Measurements from ENCODE around the gene KIF3B. TPM values are rescaled to one million over a fixed set of nuclear protein-coding genes. Genes with fewer than 3 reads are reported as not detected.

KIF3B gene
- total RNA-seq, 4 donors from 2014 or later: 4.8 to 8.7 (median 6.4) TPM

DNA sequence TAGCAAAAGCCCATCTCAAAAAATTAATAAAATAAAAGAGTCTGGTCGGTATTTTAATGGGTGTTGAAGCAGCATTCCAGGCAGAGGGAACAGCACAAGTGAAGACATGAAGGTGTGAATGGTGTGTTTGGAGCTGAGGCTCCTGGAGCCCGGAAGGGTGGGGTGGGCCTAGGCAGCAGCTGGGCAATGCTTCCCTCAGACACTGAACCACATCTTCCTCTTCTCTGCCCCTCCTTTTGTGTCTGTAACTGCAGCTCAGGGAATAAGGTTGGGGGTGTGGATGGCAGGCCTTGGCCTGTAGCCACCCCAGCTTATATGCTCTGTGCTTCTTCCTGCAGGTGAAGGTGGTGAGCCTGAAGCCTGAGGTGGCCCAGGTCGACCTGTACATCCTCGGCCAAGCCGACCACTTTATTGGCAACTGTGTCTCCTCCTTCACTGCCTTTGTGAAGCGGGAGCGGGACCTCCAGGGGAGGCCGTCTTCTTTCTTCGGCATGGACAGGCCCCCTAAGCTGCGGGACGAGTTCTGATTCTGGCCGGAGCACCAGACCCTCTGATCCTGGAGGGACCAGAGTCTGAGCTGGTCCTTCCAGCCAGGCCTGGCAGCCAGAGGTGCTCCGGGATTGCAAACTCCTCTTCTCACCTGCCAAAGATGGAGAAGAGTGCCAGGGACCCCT, 43.2 kb upstream of the KIF3B start:
- no peak overlapping the region for H3K4me3 ChIP-seq
- no peak overlapping the region for H3K27ac ChIP-seq
- H3K9me3 ChIP-seq: no peaks in the 10 kb centered on the region
- no peak for TF ChIP-seq CTCF (IDR thresholded peaks at IDR 0.05 in 4 of 5, conservative IDR thresholded peaks at IDR 0.05 in 1 of 5)
- TF ChIP-seq POLR2A (IDR thresholded peaks at IDR 0.05): no peak
- no peaks in the 10 kb centered on the region for H3K4me1 ChIP-seq
- no peak for DNase-seq
- intact Hi-C loops (cut with DNase I; ENCODE audit: low total_unique reads): no loop called here
- ATAC-seq: no peak
- no peaks in the 10 kb centered on the region for H3K27me3 ChIP-seq
- peaks cover 0 to 65% of the 10 kb centered on the region in 2 donors for H3K36me3 ChIP-seq
- in situ Hi-C loops (cut with MboI; ENCODE audit: low sequenced_read_pairs in 4 of 4): no loop called here

DNA sequence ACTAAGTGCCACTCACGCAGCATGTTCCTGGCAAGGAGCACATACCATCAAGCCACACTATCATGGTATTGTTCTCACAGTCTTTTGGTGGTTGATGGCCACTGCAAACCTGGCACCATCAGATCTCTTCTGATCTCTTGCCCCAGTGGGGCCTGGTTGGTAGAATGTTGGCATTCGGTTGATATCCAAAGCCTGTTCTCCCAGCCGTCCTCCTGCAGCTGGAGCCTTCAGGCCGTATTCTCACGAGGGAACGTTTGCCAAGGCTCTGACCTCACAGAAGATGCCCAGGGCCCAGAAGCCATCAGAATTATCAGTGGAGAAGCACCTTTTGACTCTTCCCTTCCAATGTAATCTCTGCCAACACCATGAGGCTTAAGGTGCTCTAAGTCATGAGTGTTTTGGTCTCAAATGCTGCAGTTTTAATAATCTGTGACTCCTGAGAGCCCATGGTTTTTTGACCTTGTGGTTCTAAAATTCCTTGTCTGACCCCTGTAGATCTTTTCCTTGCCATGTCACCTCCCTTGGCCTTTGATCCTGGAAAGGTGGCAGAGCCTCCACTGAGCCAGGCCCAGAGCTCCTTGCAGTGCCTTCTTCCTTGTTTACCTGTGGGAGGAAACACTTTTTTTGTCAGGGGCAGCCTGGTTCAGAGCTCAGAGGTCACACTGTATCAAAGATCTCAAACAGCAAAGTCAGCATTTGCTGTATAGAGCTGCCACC, 42.0 kb upstream of the KIF3B start:
- intact Hi-C loops (cut with DNase I; ENCODE audit: low total_unique reads) (no loop called here), in situ Hi-C loops (cut with MboI; ENCODE audit: low sequenced_read_pairs in 4 of 4) (no loop called here)
- DNase-seq (no peak), ATAC-seq (no peak)
- no peak overlapping the region for H3K27ac ChIP-seq
- H3K9me3 ChIP-seq: no peaks in the 10 kb centered on the region
- no peak for TF ChIP-seq CTCF (IDR thresholded peaks at IDR 0.05 in 4 of 5, conservative IDR thresholded peaks at IDR 0.05 in 1 of 5)
- TF ChIP-seq POLR2A (IDR thresholded peaks at IDR 0.05): no peak
- peaks cover 0 to 60% of the 10 kb centered on the region in 2 donors for H3K36me3 ChIP-seq
- H3K4me1 ChIP-seq: no peaks in the 10 kb centered on the region
- H3K27me3 ChIP-seq: no peaks in the 10 kb centered on the region
- no peak overlapping the region for H3K4me3 ChIP-seq

DNA sequence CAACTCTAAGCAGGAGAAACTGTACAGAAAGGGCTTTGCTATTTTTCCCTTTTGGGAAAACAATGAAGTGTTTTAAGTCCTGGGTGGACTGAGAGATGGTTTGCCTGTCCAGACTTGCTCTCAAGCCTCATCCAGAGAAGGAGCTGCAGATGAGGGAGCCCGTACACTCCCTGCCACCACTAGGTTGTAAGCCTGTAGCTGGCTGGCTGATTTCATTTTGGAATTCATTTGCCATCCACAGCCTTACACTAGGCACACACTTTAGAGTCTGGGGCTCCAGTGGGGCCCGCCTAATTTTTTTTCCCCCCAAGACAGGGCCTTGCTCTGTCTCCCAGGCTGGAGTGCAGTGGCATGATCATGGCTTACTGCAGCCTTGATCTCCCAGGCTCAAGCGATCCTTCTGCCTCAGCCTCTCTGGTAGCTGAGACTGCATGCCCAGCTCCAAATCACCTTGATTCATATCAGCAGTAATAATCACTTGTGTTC, 41.4 kb upstream of the KIF3B start:
- no peaks in the 10 kb centered on the region for H3K9me3 ChIP-seq
- in situ Hi-C loops (cut with MboI; ENCODE audit: low sequenced_read_pairs in 4 of 4): no loop called here

GRCh38 chr20:32236819-32237218, 40.6 kb upstream of the KIF3B start:
- DNase-seq (no peak), ATAC-seq (no peak)
- Histone ChIP-seq H3K27me3 (no peaks in the 10 kb centered on the region), H3K9me3 (no peaks in the 10 kb centered on the region), H3K4me3 (no peak overlapping the region), H3K36me3 (peaks cover 0 to 47% of the 10 kb centered on the region in 2 donors), H3K27ac (no peak overlapping the region), H3K4me1 (no peaks in the 10 kb centered on the region)
- intact Hi-C loops (cut with DNase I; ENCODE audit: low total_unique reads): no loop called here
- TF ChIP-seq POLR2A (IDR thresholded peaks at IDR 0.05) (no peak), CTCF (IDR thresholded peaks at IDR 0.05 in 4 of 5, conservative IDR thresholded peaks at IDR 0.05 in 1 of 5) (no peak)
- in situ Hi-C loops (cut with MboI; ENCODE audit: low sequenced_read_pairs in 4 of 4): no loop called here

More for the DNA sequence above, 41.4 kb upstream of the KIF3B start:
- H3K4me1 ChIP-seq: no peaks in the 10 kb centered on the region
- no peak overlapping the region for H3K27ac ChIP-seq
- DNase-seq (no peak), ATAC-seq (no peak)
- intact Hi-C loops (cut with DNase I; ENCODE audit: low total_unique reads): no loop called here
- H3K36me3 ChIP-seq: peaks cover 0 to 54% of the 10 kb centered on the region in 2 donors
- H3K4me3 ChIP-seq: no peak overlapping the region
- H3K27me3 ChIP-seq: no peaks in the 10 kb centered on the region
- TF ChIP-seq CTCF (IDR thresholded peaks at IDR 0.05 in 4 of 5, conservative IDR thresholded peaks at IDR 0.05 in 1 of 5) (no peak), POLR2A (IDR thresholded peaks at IDR 0.05) (no peak)
